H9 (cell line): Measurements from ENCODE around the gene PTPRN2. TPM values are rescaled to one million over a fixed set of nuclear protein-coding genes. Genes with fewer than 3 reads are reported as not detected.

Experiments
- DNase-seq: peaks from one replicate; pipeline ENCODE4 v3.0.0-alpha.2; 2017
- H2AFZ ChIP-seq: one replicate; pipeline ENCODE4 v1.6.1; 2013; ENCODE audit warnings: mild to moderate bottlenecking, low read length, control low read depth, moderate library complexity
- H2AK5ac ChIP-seq: 2 replicates; pipeline ENCODE4 v1.6.1; 2013; ENCODE audit warnings: low read length, control low read depth, mixed read lengths; ENCODE audit not compliant: insufficient read length
- H2BK120ac ChIP-seq: one replicate; pipeline ENCODE4 v1.6.1; 2013; ENCODE audit warnings: low read depth, mild to moderate bottlenecking, low read length, control low read depth, inconsistent platforms; ENCODE audit not compliant: poor library complexity, severe bottlenecking
- H2BK12ac ChIP-seq: 2 replicates; pipeline ENCODE4 v1.6.1; 2013; ENCODE audit warnings: low read length, control low read depth, mixed read lengths, low read depth; ENCODE audit not compliant: insufficient read length
- H2BK15ac ChIP-seq: 2 replicates; pipeline ENCODE4 v1.6.1; 2013; ENCODE audit warnings: low read depth, low read length, control low read depth
- H2BK20ac ChIP-seq: one replicate; pipeline ENCODE4 v1.6.1; 2013; ENCODE audit warnings: low read depth, mild to moderate bottlenecking, low read length, control low read depth, inconsistent platforms; ENCODE audit not compliant: poor library complexity, severe bottlenecking
- H2BK5ac ChIP-seq: 2 replicates; pipeline ENCODE4 v1.6.1; 2013; ENCODE audit warnings: low read length, control low read depth, mixed read lengths; ENCODE audit not compliant: insufficient read length
- H3K14ac ChIP-seq: 2 replicates; pipeline ENCODE4 v1.6.1; 2013; ENCODE audit warnings: low read length, control low read depth; ENCODE audit not compliant: insufficient read depth
- H3K18ac ChIP-seq: 2 replicates; pipeline ENCODE4 v1.6.1; 2013; ENCODE audit warnings: low read depth, mild to moderate bottlenecking, mixed read lengths, low read length, control low read depth; ENCODE audit not compliant: insufficient read length
- H3K23ac ChIP-seq: 2 replicates; pipeline ENCODE4 v1.6.1; 2013; ENCODE audit warnings: low read length, control low read depth, mixed read lengths, low read depth; ENCODE audit not compliant: insufficient read length
- H3K23me2 ChIP-seq: 2 replicates; pipeline ENCODE4 v1.6.1; 2013; ENCODE audit warnings: low read depth, mild to moderate bottlenecking, mixed read lengths, low read length, control low read depth; ENCODE audit not compliant: insufficient read length, poor library complexity, severe bottlenecking
- H3K27ac ChIP-seq: 2 replicates; pipeline ENCODE4 v1.5.1; 2013; ENCODE audit warnings: low read length, control low read depth, mixed read lengths, low read depth; ENCODE audit not compliant: insufficient read length
- H3K27me3 ChIP-seq: 2 replicates; pipeline ENCODE4 v1.6.1; 2013; ENCODE audit warnings: low read length, control low read depth, inconsistent platforms; ENCODE audit not compliant: insufficient read depth
- H3K4ac ChIP-seq: 2 replicates; pipeline ENCODE4 v1.6.1; 2013; ENCODE audit warnings: low read depth, mild to moderate bottlenecking, control low read depth, inconsistent platforms, low read length, moderate library complexity
- H3K4me1 ChIP-seq: 2 replicates; pipeline ENCODE4 v1.6.1; 2013; ENCODE audit warnings: low read length, control low read depth, inconsistent platforms; ENCODE audit not compliant: insufficient read depth
- H3K4me2 ChIP-seq: 2 replicates; pipeline ENCODE4 v1.6.1; 2013; ENCODE audit warnings: low read length, control low read depth, mixed read lengths; ENCODE audit not compliant: insufficient read length, insufficient read depth
- H3K56ac ChIP-seq: 2 replicates; pipeline ENCODE4 v1.6.1; 2013; ENCODE audit warnings: low read depth, mild to moderate bottlenecking, mixed read lengths, low read length, control low read depth; ENCODE audit not compliant: insufficient read length
- H3K79me1 ChIP-seq: 2 replicates; pipeline ENCODE4 v1.6.1; 2013; ENCODE audit warnings: low read depth, mild to moderate bottlenecking, moderate library complexity, low read length, control low read depth, inconsistent platforms; ENCODE audit not compliant: insufficient read depth, poor library complexity, severe bottlenecking
- H3K79me2 ChIP-seq: 2 replicates; pipeline ENCODE4 v1.6.1; 2013; ENCODE audit warnings: low read length, control low read depth, inconsistent platforms; ENCODE audit not compliant: insufficient read depth
- H3K9ac ChIP-seq: 2 replicates; pipeline ENCODE4 v1.6.1; 2013; ENCODE audit warnings: low read length, control low read depth, mixed read lengths; ENCODE audit not compliant: insufficient read length; ENCODE audit errors: extremely low read depth
- H3K9me3 ChIP-seq: one replicate; pipeline ENCODE4 v1.6.1; 2013; ENCODE audit warnings: low read depth, low read length, inconsistent platforms; ENCODE audit not compliant: control insufficient read depth
- H3T11ph ChIP-seq: one replicate; pipeline ENCODE4 v1.6.1; 2013; ENCODE audit warnings: mild to moderate bottlenecking, low read length, control low read depth, inconsistent platforms
- H4K20me1 ChIP-seq: one replicate; pipeline ENCODE4 v1.6.1; 2013; ENCODE audit not compliant: control insufficient read depth, insufficient read length, insufficient read depth
- H4K5ac ChIP-seq: 2 replicates; pipeline ENCODE4 v1.6.1; 2013; ENCODE audit warnings: low read depth, mild to moderate bottlenecking, mixed read lengths, low read length, control low read depth; ENCODE audit not compliant: insufficient read length
- H4K8ac ChIP-seq: replicated peaks from 2 replicates; pipeline ENCODE4 v1.6.1; 2013; ENCODE audit warnings: low read length, control low read depth, mixed read lengths, low read depth; ENCODE audit not compliant: insufficient read length
- H4K91ac ChIP-seq: 2 replicates; pipeline ENCODE4 v1.6.1; 2013; ENCODE audit warnings: low read depth, mild to moderate bottlenecking, moderate library complexity, mixed read lengths, low read length, control low read depth; ENCODE audit not compliant: insufficient read length
- H3K27ac Mint-ChIP-seq, 3 experiments: 2 replicates in 2 of 3; 3 replicates in 1 of 3; pipeline ENCODE4 v1.8.0; 2020 to 2021; ENCODE audit warnings: mixed read lengths in 3 of 3, mild to moderate bottlenecking in 1 of 3, moderate library complexity in 1 of 3
- H3K27me3 Mint-ChIP-seq: 2 replicates; pipeline ENCODE4 v1.8.0; 2021; ENCODE audit warnings: low read depth, mild to moderate bottlenecking, moderate library complexity, mixed read lengths
- H3K36me3 Mint-ChIP-seq, 3 experiments: 2 replicates in 2 of 3; 3 replicates in 1 of 3; pipeline ENCODE4 v1.8.0; 2020 to 2021; ENCODE audit warnings: low read depth in 3 of 3, mixed read lengths in 3 of 3; ENCODE audit not compliant: insufficient read depth in 1 of 3
- H3K4me1 Mint-ChIP-seq, 2 experiments: 2 replicates each; pipeline ENCODE4 v1.8.0; 2020; ENCODE audit warnings: mixed read lengths in 2 of 2
- H3K4me3 Mint-ChIP-seq, 2 experiments: 2 replicates in 1 of 2; 3 replicates in 1 of 2; pipeline ENCODE4 v1.8.0; 2020 to 2021; ENCODE audit warnings: mild to moderate bottlenecking in 2 of 2, mixed read lengths in 2 of 2, moderate library complexity in 1 of 2
- H3K9me3 Mint-ChIP-seq, 2 experiments: 2 replicates in 1 of 2; 3 replicates in 1 of 2; pipeline ENCODE4 v1.8.0; 2020; ENCODE audit warnings: mild to moderate bottlenecking in 2 of 2, mixed read lengths in 2 of 2, moderate library complexity in 1 of 2
- WGBS: extraction: QIAGEN DNeasy Blood & Tissue Kit; methylation state at CpG from one replicate; pipeline ENCODE4 v1.1.7; 2013; ENCODE audit warnings: missing lambda C conversion rate, low lambda C conversion rate, mixed read lengths; ENCODE audit not compliant: insufficient read length; ENCODE audit errors: extremely low coverage; 5-methylcytosine and 5-hydroxymethylcytosine counted together
- total RNA-seq: library from RNA; stranded (reverse); gene quantifications from 2 replicates; pipeline ENCODE4 v1.2.1, GENCODE V29; 2021
- TF ChIP-seq, protein P1 (sequence below): fragments of 200-600 bp; sonication (generic); conservative IDR thresholded peaks from 3 replicates; pipeline ENCODE4 v1.8.0; 2021; ENCODE audit warnings: antibody characterized with exemption, mild to moderate bottlenecking

The PTPRN2 gene
- total RNA-seq, 1 experiment from 2014 or later: 5.2 TPM

DNA sequence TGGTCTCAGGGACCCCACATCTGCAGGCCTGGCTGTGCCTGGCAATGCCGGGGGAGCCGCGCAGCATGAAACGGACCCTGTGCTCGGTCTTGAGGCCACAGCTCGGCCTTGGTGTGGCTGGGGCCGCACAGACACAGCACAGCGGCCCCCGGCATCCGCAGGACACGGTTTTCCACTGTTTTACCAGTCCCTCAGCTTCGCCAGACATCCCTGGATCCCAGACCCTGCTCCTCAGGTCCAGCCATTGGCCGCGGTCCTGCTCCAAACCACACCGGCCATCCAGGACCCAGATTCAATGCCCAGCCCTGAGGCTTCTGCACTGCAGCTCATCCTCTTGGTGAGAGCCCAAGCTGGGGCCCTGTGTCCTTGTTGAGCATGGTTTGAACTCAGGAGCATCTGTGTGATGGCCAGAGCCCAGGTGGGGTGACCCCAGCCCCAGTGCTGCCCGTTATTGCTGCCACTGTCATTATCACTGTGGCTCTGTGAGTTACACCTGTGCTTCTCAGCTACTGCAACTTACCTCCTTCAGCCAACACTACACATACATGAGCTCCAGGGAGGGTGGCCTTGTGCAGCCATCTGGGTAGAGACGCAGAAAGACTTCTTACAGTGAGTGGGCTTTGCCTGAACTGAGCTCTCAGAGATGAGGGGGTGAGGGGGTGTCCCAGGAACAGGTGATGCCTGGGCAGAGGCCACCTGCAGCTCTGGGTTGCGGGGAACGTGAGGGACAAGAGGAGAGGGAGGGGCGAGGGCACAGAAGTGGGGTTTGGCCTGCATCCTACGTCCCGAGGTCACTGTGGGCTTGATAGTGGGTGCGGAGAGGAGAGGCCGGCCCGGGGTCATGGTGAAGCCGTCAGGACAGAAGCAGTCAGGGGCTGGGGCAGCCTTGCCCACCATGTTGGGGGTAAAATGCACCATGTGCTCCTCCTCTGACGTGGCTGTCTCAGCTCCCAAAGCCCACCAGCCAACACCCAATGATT, 567.6 kb downstream of the PTPRN2 start:
- DNase-seq: no peak
- no peak overlapping the region for H2BK15ac ChIP-seq
- H3K18ac ChIP-seq: no peak overlapping the region
- no peaks in the 10 kb centered on the region for H3K9me3 ChIP-seq
- no peak overlapping the region for H2BK5ac ChIP-seq
- H3K23ac ChIP-seq: no peak overlapping the region
- WGBS: no CpG with 5 or more reads among the region's 27 CpGs
- no peaks in the 10 kb centered on the region for H3K9me3 Mint-ChIP-seq
- no peak overlapping the region for H3K4ac ChIP-seq
- no peaks in the 10 kb centered on the region for H4K20me1 ChIP-seq
- H2BK12ac ChIP-seq: no peak overlapping the region
- H3K36me3 Mint-ChIP-seq: no peaks in the 10 kb centered on the region
- no peaks in the 10 kb centered on the region for H3K79me2 ChIP-seq
- peaks cover 14 to 29% of the 10 kb centered on the region in 2 experiments for H3K4me1 Mint-ChIP-seq
- H3K27ac Mint-ChIP-seq: no peak overlapping the region
- H3K9ac ChIP-seq: no peak overlapping the region
- H3K14ac ChIP-seq: no peak overlapping the region
- H3K27me3 Mint-ChIP-seq: peaks cover 57% of the 10 kb centered on the region
- H3K79me1 ChIP-seq: no peaks in the 10 kb centered on the region
- no peak overlapping the region for H3K4me2 ChIP-seq
- no peak overlapping the region for H4K91ac ChIP-seq
- no peak overlapping the region for H3T11ph ChIP-seq
- H3K23me2 ChIP-seq: peaks cover 8% of the 10 kb centered on the region
- no peaks in the 10 kb centered on the region for H3K27me3 ChIP-seq
- no peak overlapping the region for H4K5ac ChIP-seq
- TF ChIP-seq, protein P1, sequence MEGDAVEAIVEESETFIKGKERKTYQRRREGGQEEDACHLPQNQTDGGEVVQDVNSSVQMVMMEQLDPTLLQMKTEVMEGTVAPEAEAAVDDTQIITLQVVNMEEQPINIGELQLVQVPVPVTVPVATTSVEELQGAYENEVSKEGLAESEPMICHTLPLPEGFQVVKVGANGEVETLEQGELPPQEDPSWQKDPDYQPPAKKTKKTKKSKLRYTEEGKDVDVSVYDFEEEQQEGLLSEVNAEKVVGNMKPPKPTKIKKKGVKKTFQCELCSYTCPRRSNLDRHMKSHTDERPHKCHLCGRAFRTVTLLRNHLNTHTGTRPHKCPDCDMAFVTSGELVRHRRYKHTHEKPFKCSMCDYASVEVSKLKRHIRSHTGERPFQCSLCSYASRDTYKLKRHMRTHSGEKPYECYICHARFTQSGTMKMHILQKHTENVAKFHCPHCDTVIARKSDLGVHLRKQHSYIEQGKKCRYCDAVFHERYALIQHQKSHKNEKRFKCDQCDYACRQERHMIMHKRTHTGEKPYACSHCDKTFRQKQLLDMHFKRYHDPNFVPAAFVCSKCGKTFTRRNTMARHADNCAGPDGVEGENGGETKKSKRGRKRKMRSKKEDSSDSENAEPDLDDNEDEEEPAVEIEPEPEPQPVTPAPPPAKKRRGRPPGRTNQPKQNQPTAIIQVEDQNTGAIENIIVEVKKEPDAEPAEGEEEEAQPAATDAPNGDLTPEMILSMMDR: no peak
- no peak overlapping the region for H3K4me3 Mint-ChIP-seq
- no peak overlapping the region for H3K27ac ChIP-seq
- H3K4me1 ChIP-seq: peaks cover 2% of the 10 kb centered on the region
- H4K8ac ChIP-seq: no peak overlapping the region
- H2BK120ac ChIP-seq: no peak overlapping the region
- H2BK20ac ChIP-seq: no peak overlapping the region
- H2AFZ ChIP-seq: no peak overlapping the region
- H2AK5ac ChIP-seq: no peak overlapping the region
- no peak overlapping the region for H3K56ac ChIP-seq
